GM12892 (cell line): ENCODE measurements around the gene NCAM1.

Source experiments
- POLR2A ChIP-seq: IDR thresholded peaks from 2 replicates; pipeline ENCODE4 v1.6.1; 2011; ENCODE audit warnings: low read depth, low read length, control low read depth
- POLR2AphosphoS5 ChIP-seq: IDR thresholded peaks from 2 replicates; pipeline ENCODE4 v1.6.1; 2011; ENCODE audit warnings: low read depth, low read length, control low read depth

- TF ChIP-seq POLR2AphosphoS5 (no peak), POLR2A (no peak)
Measured at GRCh38 chr11:113006896-113007445, 45.8 kb downstream of the NCAM1 start.
